Tibial nerve (tissue), 4 donors: Measurements from ENCODE around the gene EPHB3. TPM values are rescaled to one million over a fixed set of nuclear protein-coding genes. Genes with fewer than 3 reads are reported as not detected.
A peak's percentile ranks its signal among the peaks of the same experiment; 100 is the strongest.

Experiments
- DNase-seq, 2 donors: peaks; one replicate each; pipeline ENCODE4 v3.0.0-alpha.2; 2019; ENCODE audit warnings: low spot score in 2 of 2
- H3K27ac ChIP-seq, 4 donors: fragments of 200-600 bp; sonication (generic) in 3 of 4; one replicate each; pipeline ENCODE4 v1.5.1; 2017 to 2019; ENCODE audit warnings: mild to moderate bottlenecking in 1 of 4
- H3K27me3 ChIP-seq, 2 donors: fragments of 200-600 bp; sonication (generic) in 1 of 2; one replicate each; pipeline versions ENCODE4 v1.5.1 to v1.6.0; 2017 to 2019
- H3K36me3 ChIP-seq, 3 donors: fragments of 200-600 bp; sonication (generic); one replicate each; pipeline ENCODE4 v1.5.1; 2018 to 2019
- H3K4me1 ChIP-seq, 4 donors: fragments of 200-600 bp; sonication (generic) in 3 of 4; one replicate each; pipeline ENCODE4 v1.5.1; 2017 to 2019
- H3K4me3 ChIP-seq, 4 donors: fragments of 200-600 bp; sonication (generic) in 3 of 4; one replicate each; pipeline ENCODE4 v1.5.1; 2017 to 2019; ENCODE audit warnings: mild to moderate bottlenecking in 1 of 4, moderate library complexity in 1 of 4
- H3K9me3 ChIP-seq, 4 donors: fragments of 200-600 bp; sonication (generic) in 3 of 4; one replicate each; pipeline ENCODE4 v1.5.1; 2017 to 2019
- CTCF ChIP-seq, 5 experiments: fragments of 200-600 bp in 3 of 5; fragments of 450-650 bp in 2 of 5; sonication (generic) in 3 of 5; IDR thresholded peaks; one replicate each; pipeline ENCODE4 v1.5.1; 2016 to 2019; ENCODE audit warnings: antibody characterized with exemption in 5 of 5, mild to moderate bottlenecking in 3 of 5, moderate library complexity in 2 of 5
- EP300 ChIP-seq, 2 donors: sonication (generic); formaldehyde crosslinking; IDR thresholded peaks; one replicate each; pipeline ENCODE4 v1.6.1; 2017; ENCODE audit warnings: antibody characterized with exemption in 2 of 2, mild to moderate bottlenecking in 1 of 2
- POLR2A ChIP-seq, 2 donors: fragments of 450-650 bp; IDR thresholded peaks; one replicate each; pipeline ENCODE4 v1.6.1; 2017; ENCODE audit warnings: antibody characterized with exemption in 2 of 2, mild to moderate bottlenecking in 2 of 2, moderate library complexity in 2 of 2
- WGBS, 2 donors: methylation state at CpG; one replicate each; pipeline ENCODE4 v1.1.5; 2018; 5-methylcytosine and 5-hydroxymethylcytosine counted together
- total RNA-seq, 4 donors: library from RNA; depleted of rRNA; stranded (reverse); fragments of >200 nt; gene quantifications; one replicate each; pipeline ENCODE4 v1.1.0, GENCODE V29; 2016

The EPHB3 gene
- total RNA-seq, 4 donors from 2014 or later, result 4.8 to 13.8 (median 5.9) TPM

GRCh38 chr3:184583578-184584451 is 22.2 kb downstream of the EPHB3 start:
- Histone ChIP-seq H3K4me1 (peaks cover 0 to 71% (median 13%) of the 10 kb centered on the region in 4 donors), H3K27me3 (no peaks in the 10 kb centered on the region), H3K9me3 (no peaks in the 10 kb centered on the region), H3K27ac (peak overlapping the region; percentile 40 to 84 (median 66)), H3K36me3 (peaks cover 0 to 32% (median 0%) of the 10 kb centered on the region in 3 donors), H3K4me3 (peak overlapping the region; percentile 34 to 58 (median 40))
- TF ChIP-seq CTCF (IDR thresholded peaks at IDR 0.05) (peak in 2 of 5 experiments; percentile 3 to 12), EP300 (IDR thresholded peaks at IDR 0.05) (no peak)
- 26 to 44% methylated on average over 19 to 37 of the region's 80 CpGs for WGBS, 2 donors
- DNase-seq, result no peak

GRCh38 chr3:184584464-184584891 is 22.9 kb downstream of the EPHB3 start:
- no peak overlapping the region for H3K4me3 ChIP-seq
- peaks cover 0 to 26% (median 0%) of the 10 kb centered on the region in 3 donors for H3K36me3 ChIP-seq
- no peaks in the 10 kb centered on the region for H3K27me3 ChIP-seq
- no peak for DNase-seq
- peak overlapping the region in 3 of 4 donors; percentile 61 to 84 (median 71) for H3K27ac ChIP-seq
- H3K9me3 ChIP-seq, result no peaks in the 10 kb centered on the region
- WGBS, 2 donors, result 60 to 65% methylated on average over 11 of the region's 11 CpGs
- TF ChIP-seq EP300 (IDR thresholded peaks at IDR 0.05) (no peak), CTCF (IDR thresholded peaks at IDR 0.05) (no peak), POLR2A (IDR thresholded peaks at IDR 0.05) (no peak)
- peaks cover 0 to 65% (median 13%) of the 10 kb centered on the region in 4 donors for H3K4me1 ChIP-seq

- Histone ChIP-seq H3K36me3 (peaks cover 0 to 15% (median 0%) of the 10 kb centered on the region in 3 donors), H3K27ac (peak overlapping the region in 2 of 4 donors; percentile 61 to 84), H3K4me1 (peaks cover 0 to 62% (median 15%) of the 10 kb centered on the region in 4 donors), H3K9me3 (no peaks in the 10 kb centered on the region), H3K27me3 (no peaks in the 10 kb centered on the region), H3K4me3 (no peak overlapping the region)
- TF ChIP-seq EP300 (IDR thresholded peaks at IDR 0.05) (no peak), CTCF (IDR thresholded peaks at IDR 0.05) (no peak), POLR2A (IDR thresholded peaks at IDR 0.05) (no peak)
- 51 to 57% methylated on average over 6 of the region's 6 CpGs for WGBS, 2 donors
- no peak for DNase-seq
These were observed 24.0 kb downstream of the EPHB3 start for GRCh38 chr3:184585545-184585944.

GRCh38 chr3:184586851-184587250 is 25.3 kb downstream of the EPHB3 start:
- Histone ChIP-seq H3K9me3 (no peaks in the 10 kb centered on the region), H3K36me3 (peaks cover 0 to 2% (median 0%) of the 10 kb centered on the region in 3 donors), H3K27ac (no peak overlapping the region), H3K27me3 (no peaks in the 10 kb centered on the region), H3K4me1 (peaks cover 0 to 65% (median 19%) of the 10 kb centered on the region in 4 donors), H3K4me3 (no peak overlapping the region)
- DNase-seq, result no peak
- TF ChIP-seq POLR2A (IDR thresholded peaks at IDR 0.05) (no peak), CTCF (IDR thresholded peaks at IDR 0.05) (no peak), EP300 (IDR thresholded peaks at IDR 0.05) (no peak)
- WGBS, 2 donors, result 72 to 73% methylated on average over 8 of the region's 8 CpGs

GRCh38 chr3:184588776-184589175 is 27.2 kb downstream of the EPHB3 start:
- peaks cover 0 to 65% (median 28%) of the 10 kb centered on the region in 4 donors for H3K4me1 ChIP-seq
- TF ChIP-seq CTCF (IDR thresholded peaks at IDR 0.05) (no peak), POLR2A (IDR thresholded peaks at IDR 0.05) (no peak), EP300 (IDR thresholded peaks at IDR 0.05) (no peak)
- no peak overlapping the region for H3K4me3 ChIP-seq
- H3K27me3 ChIP-seq, result no peaks in the 10 kb centered on the region
- 90 to 95% methylated on average over 4 of the region's 4 CpGs for WGBS, 2 donors
- H3K9me3 ChIP-seq, result no peaks in the 10 kb centered on the region
- H3K36me3 ChIP-seq, result no peaks in the 10 kb centered on the region
- no peak for DNase-seq
- no peak overlapping the region for H3K27ac ChIP-seq
